Hepatocyte (in vitro differentiated cells): ENCODE measurements around the gene CHAF1A.

ENCODE experiments used
- CTCF ChIP-seq: fragments of 200-600 bp; sonication (generic); IDR thresholded peaks from 2 replicates; pipeline ENCODE4 v1.5.1; 2016; ENCODE audit warnings: antibody characterized with exemption, mild to moderate bottlenecking; ENCODE audit not compliant: poor library complexity
- EZH2 ChIP-seq: fragments of 200-600 bp; sonication (generic); IDR thresholded peaks from 2 replicates; pipeline ENCODE4 v1.6.1; 2016; ENCODE audit warnings: antibody characterized with exemption, mild to moderate bottlenecking, borderline replicate concordance
- EZH2phosphoT487 ChIP-seq: fragments of 200-600 bp; sonication (generic); IDR thresholded peaks from one replicate; pipeline ENCODE4 v1.6.1; 2018; ENCODE audit warnings: antibody characterized with exemption, mild to moderate bottlenecking, low read depth, moderate library complexity; ENCODE audit not compliant: unreplicated experiment, severe bottlenecking

DNA sequence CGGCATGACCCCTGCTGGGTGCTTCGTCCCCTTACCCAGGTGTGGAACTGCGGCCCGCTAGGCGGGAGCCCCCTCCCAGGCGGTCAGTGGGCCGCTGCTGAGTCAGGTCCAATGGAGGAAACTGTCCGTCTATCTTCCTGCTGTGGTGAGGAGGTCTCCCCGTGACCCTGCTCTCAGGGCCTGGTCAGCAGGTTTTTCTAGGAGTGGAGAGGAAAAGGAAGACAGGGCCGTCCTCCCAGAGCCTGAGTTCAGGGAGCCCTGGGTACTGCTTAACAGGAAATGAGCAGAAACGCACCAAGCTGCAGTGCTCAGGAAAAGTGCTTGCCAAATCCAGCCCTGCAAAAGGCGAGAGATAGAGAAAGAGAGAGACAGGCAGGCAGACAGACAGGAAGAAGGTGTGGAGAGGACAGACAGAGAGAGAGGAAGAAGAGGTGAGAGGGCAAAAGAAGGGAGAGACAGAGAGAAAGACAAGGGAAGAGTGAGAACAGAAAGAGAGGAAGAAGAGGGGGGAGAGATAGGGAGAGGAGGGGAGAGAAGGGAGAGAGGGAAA lies 12.3 kb upstream of the CHAF1A start:
- TF ChIP-seq CTCF, result no peak
- no peak for TF ChIP-seq EZH2phosphoT487
- TF ChIP-seq EZH2, result no peak
